NCI-H82 treated with DMSO at 0.1 percent for 48 hours (cell line): ENCODE results near the gene CNPY1.

Experiments used
- DNase-seq: peaks from one replicate; lab custom pipeline; 2025; ENCODE audit not compliant: unreplicated experiment; lab: John Stamatoyannopoulos, UW

The CNPY1 gene

GRCh38 chr7:155456738-155457543 is 89.4 kb downstream of the CNPY1 start:
- DNase-seq = no peak

- DNase-seq = no peak
Observed at GRCh38 chr7:155455776-155456737, 90.3 kb downstream of the CNPY1 start.

GRCh38 chr7:155455132-155455693 is 91.1 kb downstream of the CNPY1 start:
- DNase-seq = no peak

- no peak for DNase-seq
Observed at GRCh38 chr7:155454183-155455112, 91.9 kb downstream of the CNPY1 start.

- no peak for DNase-seq
Observed at GRCh38 chr7:155453296-155454182, 92.8 kb downstream of the CNPY1 start.

- no peak for DNase-seq
Observed at GRCh38 chr7:155452505-155453295, 93.7 kb downstream of the CNPY1 start.

GRCh38 chr7:155451840-155452239 is 94.5 kb downstream of the CNPY1 start:
- DNase-seq = no peak
